Fibroblast of peridontal ligament (primary cell): ENCODE data around the gene ABTB2.
"Not testable (repeated sequence)": the region's sequence is repeated elsewhere in the genome, so short reads cannot be mapped to it uniquely, and the experiment has no call there.

Experiments
- DNase-seq: peaks from one replicate; pipeline ENCODE4 v3.0.0-alpha.2; 2010; ENCODE audit errors: extremely low read depth

Gene ABTB2

DNA sequence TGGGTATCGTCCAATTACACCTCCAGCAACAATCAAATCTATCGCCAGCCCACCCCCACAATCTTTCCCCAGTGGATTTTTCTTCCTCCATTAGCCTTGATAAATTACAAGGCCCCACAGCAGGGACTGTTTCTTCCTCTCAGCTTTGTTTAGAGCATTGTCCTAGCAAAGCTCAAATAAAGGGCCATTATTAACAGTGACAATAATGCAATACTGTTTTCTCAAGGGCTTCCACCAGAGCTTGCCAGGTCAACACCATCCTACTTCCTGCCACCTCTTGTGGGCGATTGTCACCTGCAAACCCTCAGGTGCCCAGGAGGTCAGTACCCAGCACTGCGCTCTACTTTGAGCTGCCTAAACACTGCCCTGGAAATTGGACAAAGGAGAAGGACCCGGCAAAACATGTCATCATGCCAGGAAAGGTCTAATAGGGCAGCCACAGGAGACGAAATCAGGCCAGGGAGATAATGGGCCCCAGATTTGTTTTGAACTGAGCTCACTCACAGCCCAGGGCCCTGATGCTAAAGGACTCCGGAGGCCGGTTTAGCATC lies 95.2 kb downstream of the ABTB2 start:
- no peak for DNase-seq

DNA sequence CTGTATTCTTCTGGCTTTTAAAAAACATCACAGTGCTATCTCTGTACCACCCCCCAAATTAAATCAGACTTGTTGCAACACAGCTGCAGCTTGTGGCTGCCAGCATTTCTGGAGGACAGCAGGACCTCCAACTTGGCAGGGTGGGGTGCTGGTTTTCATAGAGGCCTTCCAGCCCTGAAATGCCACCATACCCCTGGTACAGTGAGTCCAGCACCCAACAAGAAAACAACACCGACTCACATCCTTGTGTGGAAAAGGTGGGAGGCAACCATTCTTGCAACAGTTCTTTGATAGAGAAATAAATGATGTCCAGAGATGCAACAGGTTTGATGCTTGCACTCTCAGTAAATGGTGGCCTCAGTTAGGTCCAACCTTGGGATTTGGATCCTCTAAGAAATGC lies 96.0 kb downstream of the ABTB2 start:
- no peak for DNase-seq

DNA sequence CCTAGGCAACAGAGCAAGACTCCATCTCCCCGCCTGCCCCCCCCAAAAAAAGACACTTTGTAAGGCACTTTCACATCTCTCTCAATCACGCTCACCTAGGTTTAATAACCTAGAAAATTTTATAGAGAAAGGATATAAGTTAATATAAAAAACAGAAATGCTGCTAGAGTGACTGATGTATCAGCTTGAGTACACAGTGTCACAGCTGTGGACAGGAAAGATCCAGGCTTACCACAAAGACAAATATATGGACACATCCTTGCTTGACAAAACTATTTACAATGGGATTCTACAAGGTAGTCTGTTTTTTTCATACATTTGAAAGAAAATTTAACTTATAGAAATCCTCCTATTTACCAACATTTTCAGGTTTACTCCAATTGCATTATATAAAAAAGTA lies 96.7 kb downstream of the ABTB2 start:
- DNase-seq, result no peak

DNA sequence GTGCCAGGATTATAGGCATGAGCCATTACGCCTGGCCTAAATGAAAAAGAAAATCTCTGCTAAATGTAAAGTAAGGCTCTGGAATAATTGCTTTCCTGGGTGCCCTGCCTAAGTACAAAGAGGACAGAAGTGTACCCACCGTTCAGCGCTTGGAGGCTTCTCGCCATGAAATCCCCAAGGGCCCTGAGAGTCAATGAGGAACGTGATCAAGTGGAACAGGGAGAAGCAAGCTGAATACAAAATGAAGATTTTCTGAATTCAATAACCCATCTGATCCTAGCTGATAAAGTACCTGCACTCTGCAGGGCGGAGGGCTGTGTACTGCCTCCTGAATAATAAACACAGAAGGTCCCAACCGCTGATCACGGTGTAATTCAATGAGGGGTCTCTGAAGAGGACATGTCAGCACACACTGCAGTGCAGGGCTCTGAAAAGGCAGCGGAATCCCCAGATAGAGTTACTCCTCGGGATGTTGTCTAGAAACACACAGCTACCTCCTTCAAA lies 97.7 kb downstream of the ABTB2 start:
- no peak for DNase-seq

DNA sequence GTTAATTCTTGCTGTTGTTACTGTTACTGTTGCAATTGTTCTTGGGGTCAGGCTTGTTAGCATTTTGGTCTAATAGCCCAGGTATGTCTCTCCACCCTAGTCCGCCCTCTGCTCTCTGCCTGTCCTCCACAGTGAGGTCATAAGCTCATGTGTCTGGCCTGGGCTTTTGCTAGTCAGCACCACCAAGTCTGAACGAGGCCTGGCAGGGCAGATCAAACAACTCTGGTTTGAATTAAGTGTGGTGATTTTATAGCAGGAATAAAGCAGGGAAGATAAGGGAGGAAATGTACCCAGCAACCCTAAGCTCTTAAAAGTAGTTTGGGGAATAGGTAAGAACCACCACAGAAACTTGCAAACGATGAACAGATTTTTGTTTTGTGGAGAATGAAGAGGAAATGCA lies 98.7 kb downstream of the ABTB2 start:
- DNase-seq, result no peak

DNA sequence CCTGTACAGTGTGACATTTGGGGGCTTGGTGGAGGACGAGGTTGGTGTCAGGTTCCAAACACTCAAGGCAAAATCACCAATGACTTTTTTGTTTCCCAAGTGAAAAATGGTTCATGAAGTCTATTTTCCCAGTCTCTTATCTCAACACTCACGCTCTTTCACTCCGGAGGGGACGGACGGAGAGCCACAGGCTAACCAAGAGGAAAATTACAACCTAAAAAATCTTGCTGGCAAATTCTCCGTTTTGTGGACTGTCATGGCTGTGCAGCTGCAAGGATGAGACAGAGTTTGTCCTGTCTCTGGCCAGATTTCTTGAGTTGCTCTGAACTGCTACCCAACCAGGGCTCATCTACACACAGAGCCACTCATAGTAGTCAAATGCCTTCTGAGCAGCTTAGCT lies 101.2 kb downstream of the ABTB2 start:
- no peak for DNase-seq

DNA sequence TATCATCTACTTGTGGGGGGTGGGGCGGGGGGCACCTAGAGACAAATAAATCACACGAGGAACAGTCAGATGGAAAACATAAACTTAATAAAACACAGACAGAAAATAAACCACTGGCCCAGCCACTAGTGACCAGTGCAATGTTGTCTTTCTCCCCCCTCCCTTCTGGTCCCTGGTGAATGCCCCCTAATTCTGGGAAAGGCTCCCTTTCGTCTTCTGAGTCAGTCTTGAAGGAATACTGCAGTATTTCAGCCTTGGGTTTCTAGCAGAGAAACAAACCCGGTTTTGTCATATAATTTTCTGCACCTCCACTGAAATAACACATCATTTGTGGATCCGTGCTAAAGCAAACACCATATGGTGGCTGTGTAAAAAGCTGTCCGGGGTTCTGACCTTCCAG lies 101.7 kb downstream of the ABTB2 start:
- DNase-seq, result no peak

DNA sequence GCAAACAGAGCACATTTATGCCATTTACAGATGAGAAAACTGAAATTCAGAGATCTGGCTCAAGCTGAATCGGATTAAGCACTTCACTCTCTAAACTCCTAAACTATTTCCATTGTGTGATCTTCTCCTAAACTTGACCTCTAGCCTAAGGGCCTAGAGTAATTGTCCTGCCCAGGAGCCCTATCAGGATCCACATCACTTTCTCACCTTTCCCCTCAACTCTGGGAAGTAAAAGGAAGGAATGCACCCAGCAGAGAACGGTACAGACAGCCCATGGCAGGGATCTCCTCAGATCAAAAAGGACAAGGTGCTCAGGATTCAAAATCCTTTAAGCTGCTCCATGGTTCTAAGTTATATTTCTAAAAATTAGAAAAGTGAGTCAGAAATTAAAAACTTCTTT lies 102.7 kb downstream of the ABTB2 start:
- no peak for DNase-seq

DNA sequence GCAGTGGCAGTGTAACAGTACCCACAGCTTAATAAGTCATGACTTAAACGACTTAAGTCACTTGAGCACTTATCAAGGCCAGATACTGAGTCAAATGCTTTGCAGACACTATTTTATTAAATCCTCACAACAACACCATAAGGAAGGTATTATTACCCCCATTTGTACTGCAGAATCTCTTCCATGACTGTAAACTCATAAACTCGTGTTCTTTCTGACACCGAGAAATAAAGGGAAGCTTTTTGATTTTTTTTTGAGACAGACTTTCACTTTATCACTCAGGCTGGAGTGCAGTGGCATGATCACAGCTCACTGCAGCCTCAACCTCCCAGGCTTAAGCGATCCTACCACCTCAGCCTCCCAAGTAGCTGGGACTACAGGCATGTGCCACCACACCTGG lies 103.8 kb downstream of the ABTB2 start:
- no peak for DNase-seq

DNA sequence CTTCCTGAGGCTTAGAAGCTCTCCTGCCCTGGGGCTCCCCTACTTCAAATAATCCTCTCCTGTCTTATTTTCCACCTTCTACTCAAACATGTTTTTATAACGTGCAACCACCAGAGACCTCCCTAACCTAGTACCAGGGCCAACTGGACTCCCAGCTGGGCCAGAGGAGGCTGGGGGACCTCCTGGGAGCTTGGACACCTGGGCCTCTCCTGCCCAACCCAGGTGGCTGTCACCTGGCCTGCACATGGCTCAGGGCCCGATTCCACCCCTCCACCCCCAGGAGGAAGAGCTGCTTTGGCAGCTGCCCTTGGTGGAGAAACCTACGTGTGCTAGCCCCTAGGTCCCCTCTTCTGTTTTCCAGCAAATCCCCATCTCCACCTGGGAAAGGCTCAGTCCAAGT lies 105.2 kb downstream of the ABTB2 start:
- DNase-seq, result no peak

DNA sequence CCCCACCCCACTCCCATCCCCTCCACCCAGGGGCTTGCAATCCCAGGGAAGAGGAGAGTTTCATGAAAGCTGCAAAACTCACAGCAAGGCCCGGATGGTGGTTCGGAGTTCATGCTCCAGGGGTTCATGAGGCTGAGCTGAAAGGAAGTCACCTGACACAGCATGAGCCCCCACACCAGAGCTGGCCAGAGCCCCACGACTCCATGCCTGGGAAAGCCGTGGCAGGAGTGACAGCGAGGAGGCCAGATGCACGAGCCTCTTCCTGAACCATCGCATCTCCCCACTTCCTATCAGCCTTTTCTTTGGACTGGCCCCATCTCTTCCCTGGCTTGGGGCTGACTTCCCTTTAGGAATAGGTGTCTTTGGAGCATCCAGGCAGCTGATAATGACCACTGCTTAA lies 105.8 kb downstream of the ABTB2 start:
- no peak for DNase-seq

DNA sequence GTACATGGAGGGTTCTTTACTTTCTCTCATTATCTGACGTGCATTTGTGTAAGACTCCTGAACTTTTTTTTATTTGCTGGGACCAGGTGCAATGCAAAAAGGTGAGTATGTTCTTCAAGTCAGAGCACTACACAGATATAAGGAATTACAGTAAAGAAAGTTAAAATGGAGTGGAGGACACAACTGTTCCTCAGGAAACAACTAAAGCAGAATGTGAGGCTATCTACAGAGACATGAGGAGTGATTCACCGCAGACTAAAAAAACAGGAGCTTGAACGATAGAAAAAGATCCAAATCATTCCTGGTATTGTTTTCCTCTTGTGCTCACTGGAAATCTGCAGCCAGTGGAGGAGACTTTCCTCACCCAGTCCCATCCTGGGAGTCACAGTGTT lies 106.2 kb downstream of the ABTB2 start:
- DNase-seq, result peak; percentile 54

DNA sequence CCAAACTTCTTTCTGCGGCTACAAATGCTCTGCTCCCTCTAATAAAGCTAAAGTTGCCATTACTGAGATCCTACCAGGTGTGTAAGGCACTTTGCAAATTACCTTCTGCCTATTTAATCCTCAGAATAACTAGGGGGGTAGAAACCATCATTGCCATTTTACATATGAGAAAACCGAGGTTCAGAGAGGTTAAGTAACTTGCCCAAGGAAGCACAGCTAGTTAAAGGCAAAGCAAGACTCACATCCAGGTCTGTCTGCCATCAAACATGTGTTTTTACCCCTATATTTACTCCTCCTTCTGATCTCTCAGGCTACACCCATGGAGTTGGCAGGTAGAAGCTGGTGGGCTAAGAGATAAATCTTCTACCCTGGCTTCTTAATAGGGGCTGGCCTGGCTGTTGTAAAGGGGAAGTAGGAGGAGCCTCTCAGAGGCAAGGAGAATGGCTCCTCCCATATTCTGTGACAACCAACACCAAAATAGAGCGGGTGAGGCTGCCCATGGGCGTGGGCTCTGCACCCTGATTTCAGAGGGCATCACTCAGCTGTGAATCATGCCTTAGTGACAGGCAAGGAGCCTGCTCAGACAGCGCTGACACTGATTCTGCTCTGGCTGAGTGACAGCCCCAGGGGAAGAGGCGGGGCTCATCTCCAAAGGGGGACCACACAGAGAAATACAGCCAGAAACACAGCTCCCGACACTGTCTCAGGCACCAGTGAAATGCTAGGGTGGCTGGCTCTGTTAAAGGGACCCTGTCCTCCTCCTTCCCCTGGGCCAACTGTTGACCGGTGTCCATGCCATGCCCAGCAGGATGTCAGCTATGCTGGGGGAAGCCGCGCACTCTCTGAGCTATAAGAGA lies 106.8 kb downstream of the ABTB2 start:
- DNase-seq, result peak; percentile 26

DNA sequence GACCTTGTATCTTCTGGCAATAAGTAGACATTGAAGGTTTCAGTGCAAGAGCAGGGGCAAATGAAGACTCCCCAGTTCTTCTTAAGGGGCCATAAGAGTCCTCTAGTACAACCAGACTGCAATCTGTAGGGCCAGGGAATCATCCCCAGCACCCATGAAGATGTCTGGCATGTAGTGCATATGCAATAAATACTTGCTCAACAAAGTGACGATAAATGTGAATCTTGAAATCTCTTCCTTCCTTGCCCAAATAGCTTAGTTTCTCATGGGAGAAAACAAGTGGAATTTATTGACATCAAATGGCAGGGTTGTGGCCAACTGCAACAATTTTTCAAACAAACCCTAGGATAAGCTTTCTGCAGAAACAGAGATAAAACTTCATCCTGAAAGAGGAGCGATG lies 107.6 kb downstream of the ABTB2 start:
- peak; percentile 8 for DNase-seq

DNA sequence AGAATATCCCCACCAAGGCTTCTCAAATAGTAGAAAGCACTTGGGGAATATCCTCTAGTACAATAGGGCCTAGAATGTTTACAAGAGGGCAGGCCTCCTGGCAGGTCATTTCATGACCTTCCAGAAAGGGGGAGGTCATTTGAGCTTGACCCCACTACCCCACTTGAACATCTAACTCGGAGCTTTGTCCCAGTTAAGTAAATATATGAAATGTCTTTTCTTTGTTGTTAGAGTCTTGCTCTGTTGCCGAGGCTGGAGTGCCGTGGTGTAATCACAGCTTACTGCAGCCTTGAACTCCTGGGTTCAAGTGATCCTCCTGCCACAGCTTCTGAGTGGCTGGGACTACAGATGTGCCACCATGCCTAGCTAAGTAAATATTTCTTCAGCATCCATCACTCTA lies 108.4 kb downstream of the ABTB2 start:
- DNase-seq, result no peak

DNA sequence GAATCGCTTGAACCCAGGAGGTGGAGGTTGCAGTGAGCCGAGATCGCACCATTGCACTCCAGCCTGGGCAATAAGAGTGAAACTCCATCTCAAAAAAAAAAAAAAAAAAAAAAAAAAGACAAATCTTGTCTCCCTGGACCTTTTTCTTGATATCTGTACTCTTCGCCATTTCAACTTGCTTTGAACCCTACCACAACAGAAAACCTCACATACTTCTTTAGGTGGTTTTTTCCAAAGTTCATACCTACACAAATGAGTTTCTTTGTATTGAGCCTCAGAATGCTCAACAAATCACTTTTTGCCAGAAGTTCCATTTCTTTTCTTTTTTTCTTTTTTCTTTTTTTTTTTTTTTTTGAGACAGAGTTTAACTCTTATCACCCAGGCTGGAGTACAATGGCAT lies 111.3 kb downstream of the ABTB2 start:
- DNase-seq, result not testable (repeated sequence)

DNA sequence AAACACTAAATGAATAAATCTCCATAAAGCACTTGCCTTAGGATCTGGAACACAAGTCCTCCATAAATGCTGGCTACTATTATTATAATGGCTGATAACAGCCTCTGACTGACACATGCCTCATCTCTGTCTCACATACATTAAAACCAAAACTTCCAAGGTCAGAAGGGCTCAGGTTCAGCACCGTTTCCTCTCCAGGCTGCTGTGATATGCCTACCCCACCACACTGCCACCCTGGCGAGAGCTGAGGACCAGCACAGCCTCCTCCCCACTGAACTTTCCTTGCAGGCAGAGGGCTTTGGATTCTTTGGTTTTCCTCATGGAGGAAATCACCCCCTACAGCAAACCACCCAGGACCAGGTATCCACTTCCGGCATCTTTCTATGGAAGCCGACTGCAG lies 112.8 kb downstream of the ABTB2 start:
- DNase-seq, result no peak

DNA sequence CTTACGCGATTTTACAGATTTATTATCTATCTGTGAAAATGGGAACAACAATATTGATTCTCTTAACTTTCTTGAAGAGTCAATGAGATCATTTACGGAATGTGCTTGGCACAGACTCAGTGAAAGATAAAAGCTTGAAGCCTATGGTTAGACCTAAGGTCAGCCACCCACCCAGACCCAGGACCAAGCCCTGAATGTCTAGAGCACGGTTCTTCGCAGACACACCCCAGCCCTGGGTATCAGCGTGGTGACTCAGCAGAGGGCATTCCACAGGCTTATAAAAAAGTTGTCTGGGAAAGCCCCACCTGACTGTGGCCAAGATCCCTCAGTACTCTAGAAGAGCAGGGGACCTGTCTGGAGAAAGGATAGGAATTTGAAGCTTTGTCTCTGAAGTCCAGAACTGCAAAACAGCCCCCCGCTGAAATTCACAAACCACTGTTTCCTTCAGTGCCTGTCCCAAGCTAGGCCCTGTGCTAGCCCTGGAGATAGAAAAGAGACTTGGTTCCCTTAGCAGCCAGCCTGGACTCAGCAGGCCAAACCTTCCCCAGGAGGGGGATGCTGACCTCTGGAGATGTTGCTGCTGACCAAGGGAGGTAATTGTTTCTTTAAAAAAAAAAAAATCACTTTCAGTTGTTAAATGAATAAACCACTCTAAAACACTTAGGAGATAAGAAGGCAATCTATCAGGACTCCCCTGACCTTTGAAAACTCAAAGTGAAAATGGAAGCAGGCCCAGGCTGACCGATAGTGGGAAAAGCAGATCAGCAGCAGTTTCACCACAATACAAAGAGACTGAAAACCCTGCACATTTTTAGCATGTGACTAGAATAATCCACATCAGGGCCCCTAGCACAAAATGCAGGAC lies 114.0 kb downstream of the ABTB2 start:
- no peak for DNase-seq

DNA sequence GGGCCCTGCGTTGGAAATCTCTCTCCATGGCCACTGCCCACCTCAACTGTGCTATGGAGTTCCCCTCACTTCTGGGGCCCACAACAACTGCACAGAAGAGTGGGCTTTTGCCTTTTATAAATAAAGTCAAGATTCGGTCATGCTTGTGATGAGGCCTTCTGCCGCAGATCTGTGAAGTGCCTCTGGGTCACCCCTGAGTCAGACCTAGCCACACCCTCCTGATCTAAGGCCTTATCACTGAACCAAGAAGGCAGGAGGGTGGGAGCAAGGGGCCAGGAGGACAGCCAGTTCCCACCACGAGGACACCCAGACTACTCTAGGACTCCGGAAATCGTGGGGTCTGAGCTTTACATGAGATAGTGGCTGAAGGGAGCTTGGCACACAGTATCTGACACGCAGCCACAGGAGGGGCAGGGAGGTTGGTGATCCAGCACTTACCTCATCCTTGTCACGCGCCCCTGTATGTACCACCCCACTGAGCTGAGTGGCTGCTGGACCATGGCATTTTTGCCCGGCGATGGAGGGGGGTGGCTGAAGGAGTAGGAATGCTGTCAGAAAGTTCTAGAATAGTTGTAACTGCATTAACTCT lies 115.7 kb downstream of the ABTB2 start:
- DNase-seq, result no peak

DNA sequence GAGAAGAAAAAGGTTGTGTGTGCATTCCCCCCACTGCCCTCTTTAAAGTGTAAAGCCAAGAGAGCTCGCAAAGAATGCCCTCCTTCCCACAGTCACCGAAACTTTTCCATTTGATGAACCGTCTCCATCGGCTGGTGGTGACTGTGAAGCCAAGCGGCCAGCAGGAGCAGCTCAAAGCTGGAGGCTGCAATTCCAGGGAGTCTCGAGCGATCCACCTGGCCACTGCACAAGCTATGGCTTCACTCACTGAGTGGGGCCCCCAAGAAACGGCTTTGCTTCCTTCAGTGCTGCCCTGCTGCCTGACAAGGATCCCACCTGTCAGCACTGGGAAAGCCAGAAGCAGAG lies 117.7 kb downstream of the ABTB2 start:
- DNase-seq, result no peak

DNA sequence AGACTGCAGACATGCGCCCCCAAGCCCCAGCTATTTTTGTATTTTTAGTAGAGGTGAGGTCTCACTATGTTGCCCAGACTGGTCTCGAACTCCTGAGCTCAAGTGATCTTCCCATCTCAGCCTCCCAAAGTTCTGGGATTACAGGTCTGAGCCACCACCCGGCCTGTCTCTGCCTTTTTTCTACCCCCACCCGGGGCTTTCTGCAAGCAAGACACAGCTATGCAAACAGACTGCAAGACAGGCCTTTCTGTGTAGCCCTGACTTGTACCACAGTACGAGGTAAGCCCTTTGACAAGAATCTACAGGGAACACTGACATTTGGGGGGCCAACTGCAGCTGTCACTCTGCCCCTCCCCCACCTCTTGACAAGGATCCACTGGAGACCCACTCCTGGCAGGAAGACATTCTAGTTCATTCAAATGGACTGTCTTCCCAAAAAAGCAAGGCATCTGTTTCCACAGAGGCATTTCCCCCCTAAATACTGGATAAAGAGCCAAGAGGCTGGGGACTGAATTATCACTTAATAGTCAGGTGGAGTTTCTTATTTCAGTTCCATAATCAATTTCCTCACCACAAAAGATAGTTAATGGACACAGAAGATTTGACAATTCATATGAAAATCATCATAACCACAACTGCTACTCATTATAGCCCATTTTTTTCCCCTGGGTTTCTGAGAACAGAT lies 118.2 kb downstream of the ABTB2 start:
- no peak for DNase-seq

DNA sequence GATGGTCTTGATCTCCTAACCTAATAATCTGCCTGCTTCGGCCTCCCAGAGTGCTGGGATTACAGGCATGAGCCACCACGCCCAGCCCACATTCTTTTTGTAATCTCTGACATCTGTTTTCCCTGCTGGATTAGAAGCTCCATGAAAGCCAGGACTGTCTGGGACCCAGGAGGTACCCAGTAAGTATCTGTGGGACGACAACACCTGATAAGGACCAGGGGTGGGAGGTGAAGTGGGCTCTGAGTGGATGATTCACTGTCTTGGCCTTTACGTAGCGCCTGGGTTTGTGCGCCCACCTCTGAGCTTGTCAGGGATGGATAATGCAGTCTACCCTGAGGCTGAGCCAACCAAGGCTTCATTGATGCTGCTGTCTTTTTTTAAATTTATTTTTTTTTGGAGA lies 118.8 kb downstream of the ABTB2 start:
- no peak for DNase-seq
